Activated T-cell treated with anti-CD3 and anti-CD28 coated beads for 1 hour (primary cell): ENCODE data around the gene ATXN2.
"Not testable (repeated sequence)": the region's sequence is repeated elsewhere in the genome, so short reads cannot be mapped to it uniquely, and the experiment has no call there.

Experiments used
- DNase-seq: peaks from one replicate; pipeline ENCODE4 v3.0.0-alpha.2; 2020; ENCODE audit warnings: low read depth

The ATXN2 gene

DNA sequence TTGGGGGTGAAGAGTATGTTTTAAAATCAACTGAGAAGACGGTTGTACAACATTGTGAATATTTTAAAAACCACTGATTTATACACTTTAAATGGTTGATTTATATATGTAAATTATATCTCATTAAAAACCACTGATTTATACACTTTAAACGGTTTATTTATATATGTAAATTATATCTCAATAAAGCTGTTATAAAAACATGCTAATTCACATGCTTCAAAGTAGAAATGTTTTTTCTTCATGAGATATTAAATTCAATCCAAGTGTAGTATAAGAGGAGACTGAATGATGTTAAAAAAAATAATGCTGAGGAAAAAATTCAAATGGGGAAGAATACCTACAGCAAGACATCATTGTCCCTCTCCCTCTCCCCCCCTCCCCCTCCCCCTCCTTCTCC is 92.9 kb downstream of the ATXN2 start:
- no peak for DNase-seq

DNA sequence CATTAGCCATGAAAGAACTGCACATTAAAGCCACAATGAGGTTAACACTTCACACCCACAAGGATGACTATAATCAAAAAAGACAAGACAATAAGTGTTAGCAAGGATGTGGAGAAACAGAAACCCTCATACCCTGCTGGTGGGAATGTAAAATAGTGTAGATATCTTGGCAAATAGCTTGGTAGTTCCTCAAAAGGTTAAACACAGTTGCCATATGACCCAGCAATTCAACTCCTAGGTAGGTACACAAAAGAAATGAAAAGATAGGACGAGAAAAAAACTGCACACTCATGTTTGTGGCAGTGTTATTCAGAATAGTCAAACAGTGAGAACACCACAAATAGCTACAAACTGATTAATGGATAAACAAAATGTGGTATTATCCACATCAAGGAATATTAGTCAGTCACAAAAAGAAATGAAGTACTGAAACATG is 93.5 kb downstream of the ATXN2 start:
- DNase-seq, result no peak

DNA sequence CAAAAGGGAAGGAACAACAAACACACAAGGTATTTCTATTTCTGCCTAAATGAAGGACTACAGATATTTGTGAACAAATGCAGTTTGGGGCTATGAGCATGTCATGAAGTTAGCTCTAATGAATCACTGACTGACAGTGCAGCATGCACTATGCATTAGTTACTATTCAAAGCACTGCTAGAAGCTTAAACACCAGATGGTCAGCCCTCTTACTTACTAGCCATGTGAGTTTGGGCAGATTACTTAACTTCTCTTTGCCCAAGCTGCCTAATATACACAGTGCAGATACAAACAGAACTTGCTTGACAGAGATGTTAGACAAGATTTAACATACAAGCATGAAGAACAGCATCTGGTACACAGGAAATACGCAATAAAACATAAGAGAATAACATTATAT is 96.0 kb downstream of the ATXN2 start:
- DNase-seq, result no peak

DNA sequence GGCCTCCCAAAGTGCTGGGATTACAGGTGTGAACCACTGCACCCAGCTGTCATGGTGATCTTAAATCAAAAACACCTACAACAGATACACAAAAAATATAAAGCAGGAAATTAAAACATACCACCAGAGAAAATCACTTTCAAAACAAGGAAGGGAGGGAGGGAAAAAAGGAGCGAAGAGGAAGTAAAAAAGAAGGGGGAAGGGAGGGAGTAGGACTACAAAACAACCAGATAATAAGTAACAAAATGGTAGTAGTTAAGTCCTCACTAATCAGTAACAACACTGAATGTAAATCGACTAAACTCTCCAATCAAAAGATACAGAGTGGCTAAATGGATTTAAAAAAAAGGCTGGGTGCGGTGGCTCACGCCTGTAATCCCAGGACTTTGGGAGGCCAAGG is 104.4 kb downstream of the ATXN2 start:
- no peak for DNase-seq

DNA sequence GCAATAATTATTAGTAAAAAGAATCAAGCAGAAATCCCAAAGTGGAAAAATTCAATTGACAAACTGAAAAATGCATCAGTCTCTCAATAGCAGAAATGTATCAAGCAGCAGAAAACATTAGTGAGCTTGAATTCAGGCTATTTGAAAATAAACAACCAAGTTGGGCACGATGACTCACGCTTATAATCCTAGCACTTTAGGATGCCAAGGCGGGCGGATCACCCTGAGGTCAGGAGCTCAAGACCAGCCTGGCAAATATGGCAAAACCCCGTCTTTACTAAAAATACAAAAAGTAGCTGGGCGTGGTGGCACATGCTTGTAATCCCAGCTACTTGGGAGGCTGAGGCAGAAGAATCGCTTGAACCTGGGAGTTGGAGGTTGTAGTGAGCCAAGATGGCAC is 106.1 kb downstream of the ATXN2 start:
- not testable (repeated sequence) for DNase-seq

DNA sequence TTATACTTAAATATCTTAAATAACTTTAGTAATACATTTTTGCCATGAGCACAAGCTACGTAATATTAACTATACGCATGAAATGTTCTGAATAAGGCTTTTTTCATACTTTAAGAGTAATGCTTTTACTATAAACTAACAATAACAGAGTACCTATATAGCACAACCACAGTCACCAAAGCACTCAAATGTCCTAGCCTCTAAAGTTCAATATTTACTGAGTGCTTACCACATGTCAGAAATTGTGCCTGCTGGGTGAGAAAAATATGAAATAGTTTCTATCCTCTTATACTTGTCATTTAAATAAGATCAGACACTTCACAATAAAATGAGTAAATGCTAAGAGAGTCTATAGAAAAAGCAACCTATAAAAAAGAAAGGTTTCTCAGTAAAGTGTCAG is 110.3 kb downstream of the ATXN2 start:
- DNase-seq, result no peak

DNA sequence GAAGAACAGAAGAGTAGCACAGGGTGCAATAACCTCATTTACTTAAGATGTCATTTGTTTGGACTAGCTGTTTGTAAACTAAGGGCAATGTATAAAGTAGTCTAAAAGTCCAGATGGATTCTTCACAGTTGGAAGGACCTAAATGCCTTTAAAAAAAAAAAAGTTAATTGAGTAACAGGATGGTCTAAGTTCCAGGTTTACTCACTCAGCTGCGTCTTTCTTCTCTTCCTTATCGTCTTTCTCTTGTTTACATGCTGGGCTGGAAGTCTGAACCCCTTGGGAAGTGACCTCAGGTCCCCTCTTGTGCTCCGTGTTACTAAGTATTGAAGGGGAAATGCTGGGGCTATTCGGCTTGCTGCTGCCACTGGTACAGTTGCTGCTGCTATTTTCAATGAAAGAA is 110.8 kb downstream of the ATXN2 start:
- DNase-seq, result no peak

DNA sequence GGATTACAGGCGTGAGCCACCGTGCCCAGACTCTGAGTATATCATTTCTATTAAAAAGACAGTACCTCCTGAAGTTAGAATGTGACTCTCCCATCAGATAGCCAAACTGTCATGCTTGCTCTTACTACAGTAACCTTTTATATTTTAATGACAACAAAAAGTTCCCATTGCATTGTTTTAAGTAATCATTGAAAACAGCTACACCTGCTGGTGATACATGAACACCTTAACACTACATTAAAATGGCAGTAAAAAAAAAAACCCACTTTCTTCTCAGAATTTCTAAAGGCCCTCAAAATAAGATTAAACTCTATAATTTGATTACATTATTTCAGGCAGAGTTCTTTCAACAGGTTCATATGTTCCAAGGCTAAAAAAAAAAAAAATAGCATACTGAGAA is 116.7 kb downstream of the ATXN2 start:
- no peak for DNase-seq

DNA sequence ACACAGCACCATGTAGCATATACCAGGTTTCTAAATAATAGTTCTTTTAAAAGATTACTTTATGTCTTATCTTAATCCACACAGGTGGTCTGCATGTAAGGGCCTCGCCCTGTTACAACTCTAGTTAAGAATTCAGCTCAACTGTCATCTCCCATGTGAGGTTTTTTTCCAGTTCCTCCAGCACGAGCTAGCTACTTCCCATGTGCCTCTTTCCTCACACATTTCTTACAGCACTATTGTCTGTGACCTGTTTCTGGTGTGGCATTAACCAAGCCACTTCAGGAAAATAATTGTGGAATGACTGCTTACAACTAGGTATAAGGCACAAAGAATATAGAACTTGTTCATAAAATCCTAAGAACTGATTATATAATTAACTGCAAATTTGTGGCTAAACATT is 127.9 kb downstream of the ATXN2 start:
- DNase-seq, result no peak

DNA sequence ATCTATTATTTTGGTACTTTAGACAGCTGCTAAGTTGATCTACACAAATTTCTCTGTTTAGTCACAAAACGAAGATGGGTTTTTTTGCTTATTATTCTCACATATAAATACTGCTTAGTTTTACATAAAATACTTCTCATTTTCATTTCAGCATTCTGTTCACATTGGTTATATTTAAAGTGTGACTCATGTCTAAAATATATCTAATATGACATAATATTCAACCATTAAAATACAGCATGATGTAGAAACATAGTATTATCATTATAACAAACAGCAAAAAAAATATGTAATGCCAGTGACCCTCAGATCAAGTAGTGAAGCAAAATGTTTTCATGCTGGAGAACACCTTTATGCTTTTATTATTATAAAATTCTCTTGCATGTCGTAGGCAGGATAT is 129.7 kb downstream of the ATXN2 start:
- DNase-seq, result no peak

DNA sequence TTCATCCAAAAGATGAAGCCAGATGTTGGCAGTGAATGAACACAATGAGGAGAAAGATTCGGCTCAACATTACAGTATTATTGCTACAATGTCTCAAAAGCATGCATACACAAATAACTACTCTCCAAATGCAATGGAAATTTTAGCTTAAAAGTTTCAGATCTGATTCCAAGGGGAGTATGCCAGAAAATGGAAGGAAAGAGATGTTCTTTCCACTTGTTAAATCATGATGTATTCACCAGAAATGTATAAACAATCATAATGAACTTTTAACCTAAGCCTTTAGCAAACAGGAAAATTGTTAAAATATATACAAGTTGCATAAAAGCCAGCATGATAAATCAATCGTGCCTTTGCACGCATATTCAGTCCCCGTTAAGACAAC is 131.3 kb downstream of the ATXN2 start:
- no peak for DNase-seq

DNA sequence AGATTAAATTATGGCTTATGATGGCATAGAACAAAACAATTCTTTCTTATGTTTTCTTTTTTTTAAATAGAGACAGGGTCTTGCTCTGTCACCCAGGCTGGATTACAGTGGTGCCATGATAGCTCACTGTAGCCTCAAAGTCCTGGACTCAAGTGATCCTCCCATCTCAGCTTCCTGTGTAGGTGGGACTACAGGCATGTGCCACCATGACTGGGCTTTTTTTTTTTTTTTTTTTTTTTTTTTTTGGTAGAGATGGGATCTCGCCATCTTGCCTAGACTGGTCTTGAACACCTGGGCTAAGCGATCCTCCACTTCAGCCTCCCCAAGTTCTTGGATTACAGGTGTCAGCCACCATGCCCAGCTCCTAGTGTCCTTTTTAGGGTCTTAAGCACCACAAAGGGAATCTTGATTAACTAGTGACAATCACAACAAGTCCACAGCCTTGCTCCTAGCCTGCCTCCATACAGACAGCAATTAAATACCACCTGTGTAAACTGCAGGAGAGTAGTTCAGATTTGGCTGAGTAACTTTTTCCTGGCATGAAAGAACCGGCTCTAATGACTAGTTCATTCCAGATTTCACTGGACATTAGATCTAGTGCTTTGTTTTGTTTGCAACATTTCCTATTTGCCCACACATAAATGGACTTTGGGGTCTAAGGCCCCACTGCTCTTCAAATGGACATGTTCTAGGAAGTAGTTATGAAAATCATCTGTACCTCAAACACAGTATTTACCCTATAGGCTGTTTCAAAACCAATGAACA is 131.8 kb downstream of the ATXN2 start:
- no peak for DNase-seq

DNA sequence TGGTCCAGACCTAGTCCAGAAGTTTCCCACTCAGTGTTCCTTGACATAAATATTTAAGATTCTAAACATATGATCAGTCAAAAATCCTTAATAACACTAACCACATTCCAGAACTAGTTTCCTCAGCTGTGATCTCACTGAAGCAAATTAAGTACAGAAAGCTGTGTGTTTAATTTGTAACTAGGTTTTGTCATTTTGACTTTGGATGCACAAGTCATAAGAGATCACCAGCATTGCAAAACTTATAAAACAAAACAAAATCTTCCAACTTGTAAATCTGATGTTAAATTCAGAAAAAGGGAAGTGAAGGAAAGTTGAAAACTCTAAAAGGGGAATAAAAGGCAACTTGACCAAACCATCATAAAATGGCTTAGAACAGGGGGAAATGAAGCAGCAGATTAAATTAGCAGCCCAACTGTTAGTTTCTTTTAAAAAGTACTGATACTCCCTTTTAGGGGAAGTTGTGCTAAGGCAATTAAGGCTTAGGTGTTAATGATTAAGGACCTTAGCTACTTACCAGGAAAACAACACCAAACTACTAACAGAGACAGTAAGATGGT is 136.8 kb downstream of the ATXN2 start:
- no peak for DNase-seq

DNA sequence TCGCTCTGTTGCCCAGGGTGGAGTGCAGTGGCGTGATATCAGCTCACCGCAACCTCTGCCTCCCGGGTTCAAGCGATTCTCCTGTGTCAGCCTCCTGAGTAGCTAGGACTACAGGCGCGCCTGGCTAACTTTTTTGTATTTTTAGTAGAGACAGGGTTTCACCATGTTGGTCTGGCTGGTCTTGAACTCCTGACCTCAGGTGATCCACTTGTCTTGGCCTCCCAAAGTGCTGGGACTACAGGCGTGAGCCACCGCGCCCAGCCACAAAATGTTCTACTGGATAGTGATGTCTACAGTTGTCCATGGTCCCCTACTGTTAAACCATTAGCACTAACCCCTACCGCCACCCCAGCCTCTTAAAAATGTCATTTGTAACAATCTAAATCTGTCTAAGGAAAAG is 139.0 kb downstream of the ATXN2 start:
- not testable (repeated sequence) for DNase-seq

DNA sequence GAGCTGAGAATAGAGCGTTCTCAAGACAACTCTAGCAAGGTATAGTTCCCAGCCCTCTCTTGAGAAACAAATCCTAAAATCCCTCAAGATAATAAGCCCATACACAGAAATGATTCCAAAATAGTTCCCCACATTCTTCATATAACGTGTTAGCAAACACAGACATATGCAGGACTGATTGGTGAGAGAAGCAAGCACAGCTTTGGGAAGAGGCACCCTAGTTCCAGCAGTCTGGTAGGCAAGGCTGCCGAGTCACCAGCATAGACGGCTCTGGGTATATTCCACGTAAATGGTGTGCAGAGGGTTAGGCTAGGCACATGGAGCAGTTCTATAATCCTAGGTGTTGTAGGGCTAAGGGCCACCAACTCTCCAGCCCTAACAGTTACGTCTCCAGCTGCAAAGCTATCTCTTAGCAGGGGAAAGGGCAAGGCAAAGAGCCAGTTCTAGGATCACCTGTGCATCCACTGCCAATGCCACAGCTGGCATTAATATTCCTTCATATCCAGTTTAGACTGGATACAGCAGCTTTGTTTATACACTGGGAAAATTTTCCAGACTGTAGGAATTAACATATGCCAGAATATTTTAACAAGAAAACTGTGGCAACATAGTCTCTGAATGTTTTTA is 140.5 kb downstream of the ATXN2 start:
- DNase-seq, result no peak

DNA sequence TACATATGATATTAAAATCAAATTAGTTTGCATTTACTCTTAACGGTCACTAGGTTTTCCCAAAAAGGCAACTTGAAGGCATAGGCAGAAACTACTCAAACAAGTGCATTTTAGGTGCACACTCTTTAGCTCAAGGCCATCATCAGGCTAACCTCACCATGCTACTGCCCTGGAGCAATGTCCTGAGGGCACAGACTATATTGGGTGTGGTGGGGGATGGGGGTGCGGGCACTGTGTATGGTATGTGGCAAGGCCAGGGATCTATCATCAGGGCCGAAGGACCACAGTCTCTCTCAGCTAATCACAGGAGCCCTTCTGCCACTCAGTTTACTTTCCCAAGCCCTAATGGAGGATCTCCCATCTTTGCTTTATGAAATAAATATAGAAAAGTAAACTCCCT is 141.5 kb downstream of the ATXN2 start:
- DNase-seq, result no peak

DNA sequence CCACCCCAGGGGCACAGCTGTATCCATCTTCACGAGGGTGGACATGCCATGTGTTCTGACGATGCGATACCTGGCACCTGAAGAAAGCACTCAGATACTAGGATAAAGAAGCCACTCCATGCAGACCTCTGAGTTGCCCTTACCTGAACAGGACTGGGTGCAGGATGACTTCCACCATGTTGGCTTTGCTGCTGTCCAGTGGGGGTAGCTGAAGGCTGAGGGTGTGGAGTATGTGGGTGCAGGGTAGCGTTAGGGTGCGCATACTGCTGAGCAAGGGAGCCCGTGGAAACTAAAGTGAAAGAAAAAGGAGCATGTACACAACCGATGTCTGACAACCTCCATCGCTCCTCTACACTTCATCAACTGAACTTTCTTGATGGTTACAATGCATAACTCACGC is 142.0 kb downstream of the ATXN2 start:
- no peak for DNase-seq

DNA sequence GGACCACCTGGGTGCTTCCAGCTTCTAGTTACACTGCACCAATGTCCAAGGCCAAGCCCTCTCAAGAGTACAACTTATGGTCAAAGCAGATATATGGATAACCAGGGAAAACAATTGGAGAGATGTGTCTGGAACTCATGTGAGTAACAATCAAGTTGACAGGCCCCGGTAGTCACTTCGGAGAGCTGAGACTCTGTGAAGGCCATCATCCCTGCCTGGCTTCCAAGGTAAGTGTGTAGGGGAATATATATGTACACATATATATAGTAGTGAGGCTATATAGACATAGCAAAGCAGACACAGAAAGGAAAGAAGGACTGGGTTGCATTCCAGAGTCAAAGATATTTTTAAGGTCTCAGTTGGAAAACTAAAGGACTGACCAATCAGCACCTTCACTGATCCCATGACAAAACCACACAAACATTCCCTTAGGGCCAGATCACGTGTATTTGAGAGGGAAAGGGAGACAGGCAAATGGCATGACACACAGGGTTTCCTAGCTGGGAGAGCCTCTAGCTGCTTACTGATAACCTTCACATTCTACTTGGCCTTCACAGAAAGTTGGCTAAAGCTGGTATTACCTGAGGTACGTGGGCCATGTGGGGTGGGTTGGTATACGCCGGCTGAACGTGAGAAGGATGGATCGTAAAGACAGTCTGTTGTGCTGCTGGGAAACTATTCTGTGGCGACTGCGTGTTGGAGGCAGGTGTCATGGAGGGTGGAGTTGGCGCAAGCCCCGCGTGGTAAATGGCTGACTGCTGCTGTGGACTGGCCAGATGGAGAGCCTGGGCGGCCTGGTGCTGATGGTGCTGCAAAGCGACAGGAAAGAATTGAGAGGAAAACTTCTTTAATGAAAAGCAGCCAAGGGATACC is 143.4 kb downstream of the ATXN2 start:
- DNase-seq, result no peak

DNA sequence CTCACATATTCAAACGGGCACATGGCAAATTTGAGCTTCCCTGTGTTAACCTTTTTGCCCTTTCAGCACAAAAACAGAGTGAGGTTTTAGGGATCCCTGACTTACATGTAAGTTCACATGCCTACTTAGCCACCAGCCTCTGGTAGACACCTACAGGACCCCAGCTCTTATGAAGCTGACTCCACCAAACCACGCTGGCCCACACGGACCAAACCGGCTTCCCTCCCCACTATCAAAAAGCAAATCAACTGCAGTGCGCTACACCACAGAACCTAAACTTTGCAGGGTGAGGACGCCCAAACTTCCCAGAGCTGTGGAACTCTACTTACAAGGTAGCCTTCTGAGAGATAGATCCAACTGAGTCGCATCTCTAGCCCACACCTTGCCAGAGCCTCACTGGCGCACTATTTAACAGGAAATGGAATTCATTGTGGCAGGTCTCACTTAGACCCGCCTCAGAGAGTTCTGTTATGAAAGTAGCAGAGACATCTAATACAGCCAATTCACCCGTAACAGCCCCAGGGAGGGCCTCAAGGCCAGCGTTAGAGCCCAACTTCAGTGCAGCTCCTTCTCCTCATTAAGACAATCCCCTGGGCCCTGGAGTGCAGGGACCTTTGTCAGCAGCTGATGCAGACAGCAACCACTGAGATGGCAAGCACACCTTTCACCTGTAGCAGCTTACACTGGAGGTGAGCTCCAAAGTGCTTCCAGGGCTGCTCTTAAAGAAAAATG is 144.2 kb downstream of the ATXN2 start:
- DNase-seq, result no peak

DNA sequence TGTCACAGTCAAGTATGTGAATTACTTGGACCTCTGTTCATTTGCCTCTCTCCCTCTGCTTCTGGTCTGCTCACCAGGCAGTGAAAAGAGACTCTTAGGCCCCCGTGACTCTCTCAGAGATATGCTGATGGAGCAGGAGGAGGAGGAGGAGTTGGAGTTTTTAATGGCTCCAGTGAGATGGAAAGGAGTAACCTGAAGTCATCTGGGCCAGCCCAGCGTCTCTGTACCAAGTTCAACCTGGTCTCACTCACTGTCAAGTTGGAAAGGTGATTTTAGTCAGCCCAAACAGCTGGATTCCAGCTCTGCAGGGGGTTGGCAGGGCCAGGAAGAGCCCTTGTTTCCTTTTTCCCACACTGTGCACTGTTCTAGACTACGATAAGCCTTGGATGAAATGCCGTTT is 144.8 kb downstream of the ATXN2 start:
- DNase-seq, result no peak

DNA sequence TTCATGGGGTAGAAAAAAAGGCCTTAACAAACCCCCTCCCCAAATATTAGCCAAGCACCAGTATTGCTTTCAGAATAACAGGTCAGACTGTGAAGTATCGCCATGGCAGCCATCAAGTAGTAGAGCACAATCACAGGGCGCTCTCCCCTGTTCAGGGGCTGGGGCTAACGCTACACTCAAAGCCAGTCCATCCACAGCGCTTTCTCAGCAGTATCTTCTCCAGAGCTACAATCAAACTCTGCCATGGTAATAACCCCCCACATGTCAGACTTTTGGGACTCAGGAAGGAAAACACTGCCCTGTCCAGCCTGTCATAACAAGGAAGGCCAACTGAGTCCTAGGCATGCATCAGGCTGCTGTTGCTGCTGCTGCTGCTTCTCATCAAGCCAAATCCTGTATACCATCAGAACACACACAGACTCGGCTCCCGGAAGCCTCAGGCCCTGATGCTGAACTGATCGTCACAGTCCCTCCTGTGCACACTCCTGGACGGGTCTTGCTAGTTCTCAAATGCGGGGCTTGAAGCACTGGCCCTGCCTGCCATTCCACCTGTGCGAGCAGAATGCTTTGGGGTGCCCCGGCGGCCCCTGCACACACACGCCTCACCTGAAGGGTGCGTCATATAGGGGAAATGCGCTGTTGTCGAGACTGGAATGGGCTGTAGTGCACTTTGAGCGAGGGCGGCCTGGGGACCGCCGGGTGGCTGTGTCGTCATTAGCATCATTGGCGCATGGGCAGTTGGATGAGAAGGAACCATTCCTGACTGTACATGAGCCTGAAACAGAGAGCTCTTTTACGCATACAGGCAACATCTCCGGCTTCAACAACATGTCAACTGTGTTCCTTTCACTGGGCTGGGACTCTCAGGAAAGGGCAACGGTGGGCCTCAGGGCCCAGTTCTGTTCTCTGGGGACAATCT is 145.8 kb downstream of the ATXN2 start:
- no peak for DNase-seq
